IMR-90 (cell line): Measurements from ENCODE around the gene MAP2K2.

Experiments
- CTCF ChIP-seq: conservative IDR thresholded peaks from 2 replicates; pipeline ENCODE4 v1.5.1; 2012; ENCODE audit warnings: mild to moderate bottlenecking, low read depth, low read length, improper control_type of control experiment
- POLR2A ChIP-seq: IDR thresholded peaks from 2 replicates; pipeline ENCODE4 v1.6.1; 2012; ENCODE audit warnings: mild to moderate bottlenecking, low read depth, low read length
- RCOR1 ChIP-seq: IDR thresholded peaks from 2 replicates; pipeline ENCODE4 v1.6.1; 2012; ENCODE audit warnings: mild to moderate bottlenecking, low read length, improper control_type of control experiment; ENCODE audit not compliant: insufficient replicate concordance

- TF ChIP-seq RCOR1 = no peak
- TF ChIP-seq CTCF = no peak
- TF ChIP-seq POLR2A = no peak
Measured at GRCh38 chr19:4044990-4045465, 78.9 kb downstream of the MAP2K2 start.
